ENCODE results near the gene CSRNP3.

DNA sequence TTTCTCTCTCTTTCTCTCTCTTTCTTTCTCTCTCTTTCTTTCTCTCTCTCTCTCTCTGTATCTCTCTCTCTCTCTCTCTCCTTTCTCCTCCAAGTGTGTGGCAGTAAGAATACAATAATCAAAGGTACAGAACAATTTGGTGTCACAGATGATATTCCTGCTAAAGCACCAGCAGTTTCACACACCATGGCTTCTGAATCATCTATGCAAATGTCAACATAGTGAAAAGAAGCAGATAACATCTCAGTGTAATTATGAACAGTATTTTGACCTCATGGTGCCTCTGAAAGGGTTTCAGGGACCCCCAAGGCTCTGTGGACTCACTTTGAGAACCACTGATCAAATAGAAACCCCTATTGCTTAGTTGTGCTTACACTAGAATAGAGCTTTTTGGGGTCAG is 38.5 kb upstream of the CSRNP3 start:
- TF ChIP-seq POLR2A (IDR thresholded peaks at IDR 0.05), result no peak
- TF ChIP-seq, protein P1, sequence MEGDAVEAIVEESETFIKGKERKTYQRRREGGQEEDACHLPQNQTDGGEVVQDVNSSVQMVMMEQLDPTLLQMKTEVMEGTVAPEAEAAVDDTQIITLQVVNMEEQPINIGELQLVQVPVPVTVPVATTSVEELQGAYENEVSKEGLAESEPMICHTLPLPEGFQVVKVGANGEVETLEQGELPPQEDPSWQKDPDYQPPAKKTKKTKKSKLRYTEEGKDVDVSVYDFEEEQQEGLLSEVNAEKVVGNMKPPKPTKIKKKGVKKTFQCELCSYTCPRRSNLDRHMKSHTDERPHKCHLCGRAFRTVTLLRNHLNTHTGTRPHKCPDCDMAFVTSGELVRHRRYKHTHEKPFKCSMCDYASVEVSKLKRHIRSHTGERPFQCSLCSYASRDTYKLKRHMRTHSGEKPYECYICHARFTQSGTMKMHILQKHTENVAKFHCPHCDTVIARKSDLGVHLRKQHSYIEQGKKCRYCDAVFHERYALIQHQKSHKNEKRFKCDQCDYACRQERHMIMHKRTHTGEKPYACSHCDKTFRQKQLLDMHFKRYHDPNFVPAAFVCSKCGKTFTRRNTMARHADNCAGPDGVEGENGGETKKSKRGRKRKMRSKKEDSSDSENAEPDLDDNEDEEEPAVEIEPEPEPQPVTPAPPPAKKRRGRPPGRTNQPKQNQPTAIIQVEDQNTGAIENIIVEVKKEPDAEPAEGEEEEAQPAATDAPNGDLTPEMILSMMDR (IDR thresholded peaks at IDR 0.05), result no peak
